HG02678 (cell line): ENCODE results near the gene DENND4B.
"Not testable (repeated sequence)": the region's sequence is repeated elsewhere in the genome, so short reads cannot be mapped to it uniquely, and the experiment has no call there.

Source experiments
- ATAC-seq: cut with Tn5 transposase; IDR thresholded peaks from one replicate; pipeline ENCODE4 v1.9.1; 2021; ENCODE audit warnings: mild to moderate bottlenecking, moderate library complexity; ENCODE audit not compliant: unreplicated experiment

The DENND4B gene

GRCh38 chr1:153891042-153891441 is 55.5 kb downstream of the DENND4B start:
- not testable (repeated sequence) for ATAC-seq

GRCh38 chr1:153888533-153888932 is 58.0 kb downstream of the DENND4B start:
- ATAC-seq: no peak

GRCh38 chr1:153886127-153886526 is 60.4 kb downstream of the DENND4B start:
- no peak for ATAC-seq

GRCh38 chr1:153883223-153883622 is 63.3 kb downstream of the DENND4B start:
- ATAC-seq: no peak

- ATAC-seq: no peak
Observed at GRCh38 chr1:153882296-153882912, 64.1 kb downstream of the DENND4B start.

- ATAC-seq: no peak
Observed at GRCh38 chr1:153881751-153882150, 64.8 kb downstream of the DENND4B start.

GRCh38 chr1:153880962-153881361 is 65.6 kb downstream of the DENND4B start:
- no peak for ATAC-seq

- ATAC-seq: no peak
Observed at GRCh38 chr1:153880024-153880423, 66.5 kb downstream of the DENND4B start.
